OCI-LY7 (cell line): ENCODE data around the gene AFTPH.

Source experiments
- CTCF ChIP-seq: fragments of 200-600 bp; sonication (generic); conservative IDR thresholded peaks from 2 replicates; pipeline ENCODE4 v1.5.1; 2014; ENCODE audit warnings: mild to moderate bottlenecking, antibody characterized with exemption, low read length, moderate library complexity, mixed read lengths
- EZH2phosphoT487 ChIP-seq: fragments of 200-600 bp; sonication (generic); IDR thresholded peaks from 2 replicates; pipeline ENCODE4 v1.6.1; 2018; ENCODE audit warnings: low read depth, borderline replicate concordance, mild to moderate bottlenecking, mixed run types, antibody characterized with exemption, low read length, moderate library complexity, mixed read lengths

- no peak for TF ChIP-seq CTCF
- TF ChIP-seq EZH2phosphoT487 = no peak
Observed at GRCh38 chr2:64554117-64554516, 30.0 kb downstream of the AFTPH start.
